KBM-7 (cell line): ENCODE measurements around the gene CHRNA4.

ENCODE experiments used
- DNase-seq: peaks from one replicate; pipeline ENCODE4 v3.0.0-alpha.2; 2015
- in situ Hi-C: fragments of 300-500 bp; cut with MboI; formaldehyde crosslinking; loops from 2 replicates; pipeline ENCODE4 v1.14.3; 2020; ENCODE audit warnings: low sequenced_read_pairs, low pct_unique_long_range_greater_than_20kb, mixed read lengths

CHRNA4 gene

DNA sequence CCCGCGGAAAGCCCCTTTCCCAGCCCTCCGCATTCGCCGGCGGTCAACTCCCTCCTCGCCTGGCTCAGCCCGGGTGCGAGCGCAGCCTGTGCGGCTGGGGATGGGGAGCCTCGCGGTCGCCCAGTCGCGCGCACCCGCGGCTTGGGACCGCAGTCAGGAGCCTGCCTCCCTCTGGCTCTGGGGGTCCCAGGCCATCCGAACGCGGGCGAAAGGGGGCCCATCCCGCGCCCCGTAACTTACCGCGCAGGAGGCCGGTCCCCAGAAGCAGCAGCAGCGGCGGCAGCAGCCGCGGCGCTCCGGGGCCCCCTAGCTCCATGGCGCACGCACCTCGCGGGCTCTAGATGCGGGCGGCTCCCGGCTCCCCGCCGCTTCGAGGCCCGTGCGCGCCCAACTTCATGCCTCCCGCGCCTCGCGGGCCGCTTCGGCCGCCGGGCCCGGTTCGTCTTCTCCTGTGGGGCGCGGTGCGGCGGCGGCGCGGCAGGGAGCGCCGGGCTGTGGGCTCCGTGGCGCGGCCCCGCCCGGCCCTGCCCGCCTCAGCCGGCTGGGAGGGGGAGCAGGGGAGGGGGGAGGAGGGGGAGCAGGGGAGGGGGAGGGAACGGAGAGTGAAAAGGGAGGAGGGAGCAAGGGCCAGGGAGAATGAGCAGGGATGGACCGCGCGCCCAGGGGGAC is at the start of gene CHRNA4:
Gene CHRNA4 (minus strand): TSS at position 500 of the 669 bp plus-strand sequence. CDS start 184 bp downstream, at position 316.
- DNase-seq = no peak
- in situ Hi-C loops = no loop called here

- in situ Hi-C loops = no loop called here
- no peak for DNase-seq
Observed at GRCh38 chr20:63409834-63410435, 48.8 kb upstream of the CHRNA4 start.

DNA sequence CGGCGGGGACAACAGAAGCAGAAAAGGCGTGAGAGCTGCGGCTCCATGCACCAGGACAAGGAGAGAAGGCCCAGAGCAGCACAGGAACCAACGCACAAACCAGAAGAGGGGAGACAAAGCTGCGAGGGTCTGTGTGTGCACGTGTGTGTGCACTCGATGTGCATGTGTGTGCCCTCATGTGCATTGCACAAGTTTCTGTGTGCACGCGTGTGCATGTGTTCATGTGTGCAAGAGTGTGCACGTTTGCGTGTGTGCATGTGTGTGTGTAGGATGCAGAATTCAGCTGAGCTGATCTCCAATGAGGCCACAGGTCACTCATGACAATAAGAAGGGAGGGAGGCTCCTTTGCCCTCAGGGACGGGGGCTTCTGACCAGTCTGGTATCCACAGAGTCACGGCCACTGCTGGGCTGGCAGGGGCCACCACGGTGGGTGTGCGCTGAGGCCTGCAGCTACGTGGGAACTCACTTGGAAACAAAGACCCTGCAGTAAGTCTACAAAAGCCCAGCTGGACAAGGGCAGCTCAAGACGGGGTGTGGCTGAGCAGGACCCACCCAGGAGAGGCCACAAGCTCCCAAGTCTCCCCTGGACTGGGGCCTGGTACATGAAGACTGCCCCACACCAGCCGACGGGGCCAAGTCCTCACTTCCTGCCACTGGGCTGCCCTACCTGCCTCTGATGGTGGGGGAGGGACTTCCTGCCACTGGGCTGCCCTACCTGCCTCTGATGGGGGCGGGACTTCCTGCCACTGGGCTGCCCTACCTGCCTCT is 48.1 kb upstream of the CHRNA4 start:
- no peak for DNase-seq
- in situ Hi-C loops = no loop called here

DNA sequence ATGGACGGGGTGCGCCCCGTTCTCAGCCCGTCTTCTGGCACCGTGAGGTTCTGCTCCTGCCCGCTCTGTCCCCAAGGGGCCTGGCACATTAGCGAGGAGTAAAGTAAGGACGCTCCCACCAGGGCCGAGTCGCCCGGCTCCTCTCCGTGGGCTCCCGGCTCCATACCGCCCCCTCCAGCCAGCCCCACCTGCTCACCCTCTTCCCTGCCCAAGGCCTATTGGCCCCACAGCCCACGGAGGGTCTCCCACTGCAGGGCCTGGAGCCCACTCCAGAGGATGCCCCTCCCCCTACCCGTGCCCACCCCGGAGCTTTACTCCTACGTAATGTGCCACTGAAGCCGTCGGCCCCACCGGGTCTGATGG is 47.5 kb upstream of the CHRNA4 start:
- DNase-seq = no peak
- in situ Hi-C loops = no loop called here

DNA sequence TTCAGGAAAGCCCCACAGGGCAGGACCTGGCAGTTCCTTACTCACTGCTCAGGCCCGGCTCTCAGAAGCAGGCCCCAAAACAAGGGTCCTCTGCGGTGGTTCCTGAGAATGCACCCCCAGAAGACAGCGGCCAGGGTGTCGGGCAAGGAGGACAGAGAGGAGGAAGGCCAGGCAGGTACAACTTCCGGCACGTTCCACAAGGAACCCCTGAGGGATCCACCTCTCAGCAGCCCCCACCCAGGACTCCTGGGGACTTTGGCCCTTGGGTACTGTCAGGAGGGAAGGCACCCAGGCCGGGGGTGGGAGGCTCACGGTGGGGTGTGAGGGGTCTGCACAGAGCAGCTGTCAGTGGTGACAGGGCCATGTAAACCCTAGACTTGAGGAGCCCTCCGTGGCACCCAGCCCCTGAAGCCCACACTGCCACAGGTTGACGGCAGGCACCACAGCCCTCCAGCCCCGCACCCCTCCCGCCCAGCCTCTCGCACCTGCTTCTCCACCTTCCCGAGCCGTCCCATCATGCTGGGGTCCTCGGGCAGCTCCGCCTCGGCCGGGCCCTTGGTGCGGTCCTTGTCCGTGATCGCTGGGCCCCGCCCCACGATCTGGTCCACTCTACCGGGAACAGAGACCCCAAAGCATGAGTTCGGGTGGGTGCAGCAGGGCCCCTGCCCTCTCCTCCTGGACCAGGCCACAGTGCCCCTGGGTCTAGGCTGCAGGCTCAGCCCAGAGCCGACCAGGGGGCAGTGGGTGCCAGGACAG is 47.0 kb upstream of the CHRNA4 start:
- DNase-seq = no peak
- in situ Hi-C loops = no loop called here

DNA sequence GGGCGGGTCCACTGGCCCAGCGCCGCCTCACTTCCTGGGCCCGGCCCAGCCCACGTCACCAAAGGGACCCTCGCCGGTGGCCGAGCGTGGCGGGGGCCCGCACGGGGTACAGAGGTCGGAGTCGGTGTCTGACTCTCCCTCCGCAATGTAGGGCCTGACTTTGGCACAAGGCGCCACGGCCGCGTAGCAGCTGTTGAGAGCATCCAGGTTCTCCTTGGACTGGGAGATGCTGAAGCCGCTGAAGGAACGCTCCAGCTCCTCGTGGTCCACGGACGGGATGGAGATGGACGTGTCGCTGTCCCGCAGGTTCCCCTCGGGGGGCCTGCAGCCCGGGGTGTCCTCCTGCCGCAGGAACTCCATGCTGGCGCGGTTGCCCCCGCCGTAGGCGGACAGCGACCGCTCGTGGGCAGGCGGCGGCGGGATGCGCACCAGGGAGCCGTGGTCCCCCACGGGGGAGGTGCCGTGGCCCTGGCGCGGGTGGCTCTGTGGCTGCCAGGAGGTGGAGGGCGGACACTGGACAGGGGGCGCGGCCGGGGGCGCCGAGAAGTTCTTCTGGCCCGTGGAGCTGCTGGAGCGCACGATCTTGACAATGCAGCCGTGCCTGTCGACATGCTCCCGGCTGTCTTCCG is 45.6 kb upstream of the CHRNA4 start:
- no peak for DNase-seq
- in situ Hi-C loops = no loop called here

- in situ Hi-C loops = no loop called here
- no peak for DNase-seq
Observed at GRCh38 chr20:63406011-63406410, 44.9 kb upstream of the CHRNA4 start.

DNA sequence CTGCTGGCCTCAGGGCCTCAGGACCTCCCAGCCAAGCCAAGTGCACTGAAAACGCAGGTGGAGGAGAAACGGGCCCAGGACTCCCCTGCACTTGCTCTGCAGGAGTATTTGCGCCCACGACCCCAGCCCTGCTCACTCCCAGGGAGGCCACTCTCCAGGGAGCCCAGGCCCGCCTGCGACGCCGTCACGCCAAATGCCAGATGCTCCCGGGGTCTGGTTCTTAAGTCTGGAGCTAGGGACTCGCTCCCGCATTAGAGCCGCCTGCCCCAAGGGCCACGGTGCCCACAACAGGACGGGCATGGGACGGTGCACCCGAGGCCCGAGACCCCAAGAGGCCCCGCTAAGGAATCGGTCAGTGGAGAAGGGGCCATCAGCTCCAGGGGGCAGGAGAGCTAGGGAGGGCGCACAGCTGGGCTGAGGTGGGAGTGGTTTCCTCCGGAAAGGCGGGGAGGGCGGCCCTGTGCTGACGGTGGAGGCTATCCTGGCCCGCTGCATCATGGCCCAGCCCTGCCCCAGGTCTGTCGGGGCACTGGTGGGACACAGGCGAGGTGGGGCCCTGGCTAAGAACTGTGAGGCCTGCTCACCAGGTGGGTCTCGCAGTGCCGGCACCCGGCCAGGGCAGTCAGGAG is 44.1 kb upstream of the CHRNA4 start:
- in situ Hi-C loops = no loop called here

DNA sequence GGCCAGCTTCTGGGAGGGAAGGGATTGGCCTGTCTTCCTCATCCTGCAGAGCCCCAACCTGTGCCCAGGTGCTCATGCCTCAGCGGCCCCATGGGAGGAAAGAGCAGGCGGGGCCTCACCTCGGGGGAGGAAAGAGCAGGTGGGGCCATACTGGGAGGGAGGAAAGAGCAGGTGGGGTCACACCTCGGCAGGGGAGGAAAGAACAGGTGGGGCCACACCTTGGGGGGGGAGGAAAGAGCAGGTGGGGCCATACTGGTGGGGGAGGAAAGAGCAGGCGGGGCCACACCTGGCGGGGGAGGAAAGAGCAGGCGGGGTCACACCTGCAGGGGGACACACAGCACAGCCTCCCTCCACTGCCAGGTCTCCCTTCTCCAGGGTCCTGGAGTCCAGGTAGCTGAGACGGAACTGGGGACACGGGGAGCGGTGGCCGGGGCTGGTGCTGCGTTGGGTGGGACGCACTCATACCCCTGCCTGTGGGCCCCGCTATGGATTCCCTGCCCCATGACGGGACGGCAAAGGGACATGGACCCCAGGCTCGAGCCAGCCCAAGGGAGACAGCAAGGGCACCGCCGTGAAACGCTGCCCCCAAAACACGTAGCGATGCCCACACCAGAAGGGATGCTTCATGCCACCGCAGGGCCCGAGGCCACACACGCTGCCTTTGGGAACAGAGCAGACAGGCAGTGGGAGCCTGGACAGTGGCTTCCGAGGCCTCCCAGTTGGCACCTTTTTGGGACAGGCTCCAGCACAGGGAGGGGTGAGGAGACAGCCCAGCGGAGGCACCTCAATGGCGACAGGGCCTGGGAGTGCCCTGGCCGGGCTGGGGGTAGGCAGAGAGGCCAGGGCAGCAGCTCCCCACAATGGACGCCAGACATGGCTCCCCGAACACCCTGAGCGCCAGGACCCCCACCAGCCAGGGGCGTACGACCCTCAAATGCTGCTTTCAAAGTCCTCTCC is 43.3 kb upstream of the CHRNA4 start:
- in situ Hi-C loops = no loop called here
- no peak for DNase-seq

More for the DNA sequence above, 44.1 kb upstream of the CHRNA4 start:
- DNase-seq = no peak

DNA sequence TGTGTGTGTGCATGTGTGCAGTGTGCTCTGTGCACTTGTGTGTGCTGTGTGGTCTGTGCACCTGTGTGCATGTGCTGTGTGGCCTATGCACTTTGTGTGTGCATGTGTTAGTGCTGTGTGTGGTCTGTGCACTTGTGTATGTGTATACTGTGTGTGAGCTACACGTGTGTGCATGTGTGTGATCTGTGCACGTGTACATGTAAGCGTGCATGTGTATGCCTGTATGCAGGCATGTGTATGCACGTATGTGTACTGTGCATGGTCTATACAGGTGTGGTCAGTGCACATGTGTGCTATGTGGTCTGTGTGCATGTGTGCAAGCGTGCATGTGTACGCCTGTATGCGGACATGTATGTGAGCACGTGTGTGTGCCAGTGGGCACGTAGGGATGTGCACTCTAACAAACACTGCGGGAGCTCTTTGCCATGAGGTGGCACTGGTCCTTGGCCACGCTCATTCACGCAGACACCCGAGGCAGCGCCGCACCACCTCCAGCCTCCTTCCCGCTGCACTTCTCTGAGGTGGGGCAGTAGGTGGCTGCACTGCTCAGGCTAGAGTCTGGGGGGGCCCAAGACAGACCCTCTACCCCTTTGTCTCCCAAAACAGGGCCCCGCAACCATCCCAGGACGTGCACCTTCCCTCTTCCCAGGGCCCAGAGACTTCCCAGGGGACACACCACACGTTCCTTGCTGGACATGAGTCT is 42.4 kb upstream of the CHRNA4 start:
- no peak for DNase-seq
- in situ Hi-C loops = no loop called here

GRCh38 chr20:63402860-63403220 is 41.7 kb upstream of the CHRNA4 start:
- DNase-seq = no peak
- in situ Hi-C loops = no loop called here

- DNase-seq = no peak
- in situ Hi-C loops = no loop called here
Observed at GRCh38 chr20:63402181-63402859, 41.2 kb upstream of the CHRNA4 start.

- in situ Hi-C loops = no loop called here
- DNase-seq = no peak
Observed at GRCh38 chr20:63401384-63402110, 40.4 kb upstream of the CHRNA4 start.

GRCh38 chr20:63400486-63401210 is 39.5 kb upstream of the CHRNA4 start:
- no peak for DNase-seq
- in situ Hi-C loops = no loop called here

DNA sequence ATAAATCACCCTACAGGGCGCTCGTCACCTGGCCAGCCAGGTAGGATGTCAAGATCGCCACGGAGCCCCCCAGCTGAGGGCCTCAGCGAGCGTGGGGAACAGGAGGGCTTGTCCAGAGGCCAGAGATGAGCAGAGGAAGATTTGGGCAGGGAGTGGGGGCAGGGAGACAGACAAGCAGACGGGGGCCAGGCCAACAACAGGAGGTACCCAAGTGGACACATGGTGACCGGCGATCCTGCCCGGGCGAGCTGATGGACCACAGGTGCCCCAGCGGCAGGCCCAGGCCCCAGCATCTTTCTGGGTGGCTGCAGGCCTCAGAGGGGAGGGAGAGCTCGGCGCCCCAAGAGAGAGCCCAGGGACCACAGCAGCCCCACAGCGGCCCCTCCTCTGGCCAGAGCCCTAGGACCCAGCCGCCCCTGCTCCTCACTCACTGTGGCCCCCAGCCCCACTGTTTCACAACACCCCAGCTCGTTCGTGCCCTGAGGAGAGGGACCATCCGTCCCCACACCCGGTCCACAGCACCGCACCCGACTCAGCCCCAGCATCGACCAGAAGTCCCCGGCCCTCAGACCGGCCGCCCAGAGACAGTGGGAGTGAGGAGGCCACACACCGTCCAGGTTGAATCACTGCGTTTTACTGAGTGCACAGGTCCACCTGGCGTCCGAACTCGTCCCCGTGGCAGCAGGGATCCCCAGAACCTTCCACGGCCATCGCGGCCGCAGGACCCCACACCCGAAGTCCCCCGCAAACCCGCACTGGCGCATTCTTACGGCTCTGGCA is 38.6 kb upstream of the CHRNA4 start:
- in situ Hi-C loops = no loop called here
- no peak for DNase-seq
